HL-60 (cell line): ENCODE measurements around the gene OR8B12.

Source experiments
- DNase-seq, 2 experiments: peaks; one replicate each; pipeline ENCODE4 v3.0.0-alpha.2; 2010 to 2020; ENCODE audit warnings: low read depth in 1 of 2, low spot score in 1 of 2
- H3K27ac ChIP-seq: fragments of 250-450 bp; sonication (Bioruptor Pico); replicated peaks from 2 replicates; pipeline ENCODE4 v1.5.1; 2020; ENCODE audit warnings: mild to moderate bottlenecking, moderate library complexity
- H3K27me3 ChIP-seq: fragments of 250-450 bp; sonication (Bioruptor Pico); 2 replicates; pipeline ENCODE4 v1.5.1; 2021; ENCODE audit warnings: mild to moderate bottlenecking, moderate library complexity; ENCODE audit not compliant: insufficient read depth, poor library complexity, severe bottlenecking
- H3K4me3 ChIP-seq: replicated peaks from 2 replicates; pipeline ENCODE4 v1.5.1; 2011; ENCODE audit warnings: mild to moderate bottlenecking, control low read depth, low read length; ENCODE audit not compliant: insufficient read depth
- GABPA ChIP-seq: IDR thresholded peaks from 2 replicates; pipeline ENCODE4 v1.6.1; 2012; ENCODE audit warnings: low read depth
- POLR2AphosphoS5 ChIP-seq: IDR thresholded peaks from 2 replicates; pipeline ENCODE4 v1.6.1; 2012; ENCODE audit warnings: low read depth
- SPI1 ChIP-seq: IDR thresholded peaks from 2 replicates; pipeline ENCODE4 v1.6.1; 2012; ENCODE audit warnings: low read depth, mild to moderate bottlenecking, borderline replicate concordance
- TF ChIP-seq, protein P1 (sequence below): IDR thresholded peaks from 2 replicates; pipeline ENCODE4 v1.6.1; 2012; ENCODE audit warnings: low read depth; ENCODE audit not compliant: insufficient replicate concordance
- TF ChIP-seq, protein P2 (sequence below): IDR thresholded peaks from one replicate; pipeline ENCODE4 v1.5.1; 2011; ENCODE audit warnings: low read length, control low read depth, inconsistent platforms; ENCODE audit not compliant: insufficient read depth

The OR8B12 gene

DNA sequence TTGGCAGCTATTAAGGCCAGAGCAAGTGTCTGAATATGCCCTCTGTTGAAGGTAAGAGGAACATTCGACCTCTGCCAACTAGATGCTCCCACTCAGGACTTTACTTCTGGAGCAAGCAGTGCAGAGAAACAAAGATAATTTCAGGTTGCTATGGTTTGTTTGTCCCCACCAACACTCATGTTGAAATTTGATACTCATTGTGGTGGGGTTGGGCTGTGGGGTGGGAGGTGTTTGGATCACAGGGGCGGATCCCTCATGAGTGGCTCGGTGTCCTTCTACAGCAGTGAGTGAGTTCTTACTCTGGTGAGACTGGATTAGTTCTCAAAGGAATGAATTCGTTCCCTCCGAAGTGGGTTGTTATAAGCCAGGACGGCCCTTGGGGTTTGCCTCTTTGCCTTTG, 38.4 kb upstream of the OR8B12 start:
- TF ChIP-seq, protein P1, sequence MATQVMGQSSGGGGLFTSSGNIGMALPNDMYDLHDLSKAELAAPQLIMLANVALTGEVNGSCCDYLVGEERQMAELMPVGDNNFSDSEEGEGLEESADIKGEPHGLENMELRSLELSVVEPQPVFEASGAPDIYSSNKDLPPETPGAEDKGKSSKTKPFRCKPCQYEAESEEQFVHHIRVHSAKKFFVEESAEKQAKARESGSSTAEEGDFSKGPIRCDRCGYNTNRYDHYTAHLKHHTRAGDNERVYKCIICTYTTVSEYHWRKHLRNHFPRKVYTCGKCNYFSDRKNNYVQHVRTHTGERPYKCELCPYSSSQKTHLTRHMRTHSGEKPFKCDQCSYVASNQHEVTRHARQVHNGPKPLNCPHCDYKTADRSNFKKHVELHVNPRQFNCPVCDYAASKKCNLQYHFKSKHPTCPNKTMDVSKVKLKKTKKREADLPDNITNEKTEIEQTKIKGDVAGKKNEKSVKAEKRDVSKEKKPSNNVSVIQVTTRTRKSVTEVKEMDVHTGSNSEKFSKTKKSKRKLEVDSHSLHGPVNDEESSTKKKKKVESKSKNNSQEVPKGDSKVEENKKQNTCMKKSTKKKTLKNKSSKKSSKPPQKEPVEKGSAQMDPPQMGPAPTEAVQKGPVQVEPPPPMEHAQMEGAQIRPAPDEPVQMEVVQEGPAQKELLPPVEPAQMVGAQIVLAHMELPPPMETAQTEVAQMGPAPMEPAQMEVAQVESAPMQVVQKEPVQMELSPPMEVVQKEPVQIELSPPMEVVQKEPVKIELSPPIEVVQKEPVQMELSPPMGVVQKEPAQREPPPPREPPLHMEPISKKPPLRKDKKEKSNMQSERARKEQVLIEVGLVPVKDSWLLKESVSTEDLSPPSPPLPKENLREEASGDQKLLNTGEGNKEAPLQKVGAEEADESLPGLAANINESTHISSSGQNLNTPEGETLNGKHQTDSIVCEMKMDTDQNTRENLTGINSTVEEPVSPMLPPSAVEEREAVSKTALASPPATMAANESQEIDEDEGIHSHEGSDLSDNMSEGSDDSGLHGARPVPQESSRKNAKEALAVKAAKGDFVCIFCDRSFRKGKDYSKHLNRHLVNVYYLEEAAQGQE = no peak
- TF ChIP-seq SPI1 (no peak), POLR2AphosphoS5 (no peak), GABPA (no peak)
- TF ChIP-seq, protein P2, sequence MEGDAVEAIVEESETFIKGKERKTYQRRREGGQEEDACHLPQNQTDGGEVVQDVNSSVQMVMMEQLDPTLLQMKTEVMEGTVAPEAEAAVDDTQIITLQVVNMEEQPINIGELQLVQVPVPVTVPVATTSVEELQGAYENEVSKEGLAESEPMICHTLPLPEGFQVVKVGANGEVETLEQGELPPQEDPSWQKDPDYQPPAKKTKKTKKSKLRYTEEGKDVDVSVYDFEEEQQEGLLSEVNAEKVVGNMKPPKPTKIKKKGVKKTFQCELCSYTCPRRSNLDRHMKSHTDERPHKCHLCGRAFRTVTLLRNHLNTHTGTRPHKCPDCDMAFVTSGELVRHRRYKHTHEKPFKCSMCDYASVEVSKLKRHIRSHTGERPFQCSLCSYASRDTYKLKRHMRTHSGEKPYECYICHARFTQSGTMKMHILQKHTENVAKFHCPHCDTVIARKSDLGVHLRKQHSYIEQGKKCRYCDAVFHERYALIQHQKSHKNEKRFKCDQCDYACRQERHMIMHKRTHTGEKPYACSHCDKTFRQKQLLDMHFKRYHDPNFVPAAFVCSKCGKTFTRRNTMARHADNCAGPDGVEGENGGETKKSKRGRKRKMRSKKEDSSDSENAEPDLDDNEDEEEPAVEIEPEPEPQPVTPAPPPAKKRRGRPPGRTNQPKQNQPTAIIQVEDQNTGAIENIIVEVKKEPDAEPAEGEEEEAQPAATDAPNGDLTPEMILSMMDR = no peak
- no peak for DNase-seq
- Histone ChIP-seq H3K4me3 (no peak overlapping the region), H3K27me3 (peaks cover 2% of the 10 kb centered on the region), H3K27ac (no peak overlapping the region)

DNA sequence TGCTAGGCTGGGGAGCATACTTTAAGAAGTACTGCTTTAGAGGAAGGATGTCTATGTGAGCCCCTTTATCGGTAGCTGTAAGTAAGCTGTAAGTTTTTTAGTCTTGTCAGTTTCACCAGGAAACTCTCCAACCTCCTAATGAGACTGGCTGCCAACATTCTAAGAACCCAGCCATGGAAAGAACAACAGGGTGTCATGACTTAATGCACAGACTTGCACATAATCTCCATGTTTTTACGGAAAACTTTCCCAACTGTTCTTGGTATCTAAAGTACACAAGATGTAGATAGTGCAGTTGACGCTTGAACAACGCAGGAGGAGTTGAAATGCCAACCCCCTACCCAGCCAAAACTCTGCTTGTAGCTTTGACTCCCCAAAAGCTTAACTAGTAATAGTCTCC, 35.3 kb upstream of the OR8B12 start:
- peaks cover 2% of the 10 kb centered on the region for H3K27me3 ChIP-seq
- TF ChIP-seq, protein P1 = no peak
- TF ChIP-seq POLR2AphosphoS5 = no peak
- TF ChIP-seq, protein P2 = no peak
- no peak for TF ChIP-seq GABPA
- no peak for TF ChIP-seq SPI1
- DNase-seq = no peak

DNA sequence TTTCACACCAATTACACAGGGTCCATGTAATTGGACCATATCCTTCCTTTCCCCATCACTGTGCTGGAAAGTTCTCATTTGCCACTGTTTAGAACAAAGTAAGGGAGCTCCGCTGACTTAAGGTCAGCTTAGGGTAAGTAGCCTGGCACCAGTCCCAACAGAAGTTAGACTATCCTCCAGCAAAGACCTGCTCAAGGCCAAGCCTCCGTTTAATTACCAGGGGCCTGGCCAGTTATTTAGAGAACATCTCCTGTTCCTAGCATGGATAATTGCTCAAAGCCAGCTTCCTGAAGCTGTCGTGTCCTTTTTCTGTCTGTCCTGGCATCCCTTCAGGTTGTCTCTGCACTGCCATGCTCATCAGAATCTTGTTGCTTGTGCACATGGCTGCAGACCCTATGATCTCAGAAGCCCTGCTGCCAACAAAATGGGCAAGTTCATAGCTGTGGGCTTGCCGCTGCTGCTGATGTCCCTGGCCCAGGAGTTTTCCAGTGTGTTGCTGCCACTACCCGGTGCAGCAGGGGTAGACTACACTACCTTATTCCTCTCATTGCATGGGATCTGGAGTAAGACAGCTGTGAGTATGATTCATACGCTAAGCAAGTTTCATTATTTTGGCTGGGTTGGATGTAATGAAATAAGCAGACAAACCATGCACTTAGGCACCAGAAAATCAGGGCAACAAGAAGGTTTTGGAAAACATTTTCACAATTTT, 34.4 kb upstream of the OR8B12 start:
- DNase-seq = no peak
- no peak overlapping the region for H3K4me3 ChIP-seq
- H3K27me3 ChIP-seq = no peaks in the 10 kb centered on the region
- no peak overlapping the region for H3K27ac ChIP-seq
- TF ChIP-seq, protein P2 = no peak
- TF ChIP-seq SPI1 = no peak
- TF ChIP-seq GABPA = no peak
- TF ChIP-seq, protein P1 = no peak
- no peak for TF ChIP-seq POLR2AphosphoS5

More for the DNA sequence above, 35.3 kb upstream of the OR8B12 start:
- Histone ChIP-seq H3K27ac (no peak overlapping the region), H3K4me3 (no peak overlapping the region)
